Measurements from ENCODE around the gene PIF1.

Gene PIF1

DNA sequence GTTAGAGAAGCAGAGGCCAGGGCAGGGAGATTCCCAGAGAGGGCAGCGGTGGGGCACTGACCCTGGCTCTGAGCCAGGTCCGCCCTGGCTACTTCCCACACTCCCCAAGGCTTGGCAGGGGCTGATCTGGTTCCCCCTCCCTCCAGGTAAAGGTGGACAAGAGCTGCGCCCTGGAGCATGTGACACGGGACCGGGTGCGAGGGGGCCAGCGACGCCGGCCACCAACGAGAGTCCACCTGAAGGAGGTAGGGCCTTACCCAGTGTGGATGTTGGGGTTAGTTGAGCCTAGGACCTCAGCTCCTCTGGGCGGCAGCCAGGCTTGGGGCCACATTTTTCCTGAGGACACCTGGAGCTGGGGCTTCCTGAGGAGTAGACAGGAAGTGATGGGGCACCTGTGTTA lies 35.9 kb upstream of the PIF1 start:
- no peak for TF ChIP-seq YY1 (IDR thresholded peaks at IDR 0.05; ENCODE audit: low read depth)
- TF ChIP-seq, protein P1, sequence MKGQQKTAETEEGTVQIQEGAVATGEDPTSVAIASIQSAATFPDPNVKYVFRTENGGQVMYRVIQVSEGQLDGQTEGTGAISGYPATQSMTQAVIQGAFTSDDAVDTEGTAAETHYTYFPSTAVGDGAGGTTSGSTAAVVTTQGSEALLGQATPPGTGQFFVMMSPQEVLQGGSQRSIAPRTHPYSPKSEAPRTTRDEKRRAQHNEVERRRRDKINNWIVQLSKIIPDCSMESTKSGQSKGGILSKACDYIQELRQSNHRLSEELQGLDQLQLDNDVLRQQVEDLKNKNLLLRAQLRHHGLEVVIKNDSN (IDR thresholded peaks at IDR 0.05) = no peak
- TF ChIP-seq CEBPB (IDR thresholded peaks at IDR 0.05) = no peak
- no peak for TF ChIP-seq TEAD4 (IDR thresholded peaks at IDR 0.05)
- no peak for TF ChIP-seq FOXM1 (IDR thresholded peaks at IDR 0.05; ENCODE audit: borderline replicate concordance, low read depth)
- no peak for TF ChIP-seq REST (IDR thresholded peaks at IDR 0.05; ENCODE audit: low read depth)
- TF ChIP-seq, protein P2, sequence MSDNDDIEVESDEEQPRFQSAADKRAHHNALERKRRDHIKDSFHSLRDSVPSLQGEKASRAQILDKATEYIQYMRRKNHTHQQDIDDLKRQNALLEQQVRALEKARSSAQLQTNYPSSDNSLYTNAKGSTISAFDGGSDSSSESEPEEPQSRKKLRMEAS (IDR thresholded peaks at IDR 0.05) = no peak
- no peak for TF ChIP-seq RAD21 (IDR thresholded peaks at IDR 0.05; ENCODE audit: low read depth)
- TF ChIP-seq NFIC (IDR thresholded peaks at IDR 0.05) = no peak
- TF ChIP-seq TAF1 (IDR thresholded peaks at IDR 0.05; ENCODE audit: low read depth) = no peak
- no peak for TF ChIP-seq ZBTB7A (IDR thresholded peaks at IDR 0.05; ENCODE audit: low read depth)
- TF ChIP-seq EGR1 (IDR thresholded peaks at IDR 0.05) = no peak
- TF ChIP-seq CREB1 (IDR thresholded peaks at IDR 0.05; ENCODE audit: low read depth) = no peak
- no peak for TF ChIP-seq EP300 (IDR thresholded peaks at IDR 0.05; ENCODE audit: borderline replicate concordance)
- TF ChIP-seq TCF12 (IDR thresholded peaks at IDR 0.05; ENCODE audit: low read depth) = no peak

DNA sequence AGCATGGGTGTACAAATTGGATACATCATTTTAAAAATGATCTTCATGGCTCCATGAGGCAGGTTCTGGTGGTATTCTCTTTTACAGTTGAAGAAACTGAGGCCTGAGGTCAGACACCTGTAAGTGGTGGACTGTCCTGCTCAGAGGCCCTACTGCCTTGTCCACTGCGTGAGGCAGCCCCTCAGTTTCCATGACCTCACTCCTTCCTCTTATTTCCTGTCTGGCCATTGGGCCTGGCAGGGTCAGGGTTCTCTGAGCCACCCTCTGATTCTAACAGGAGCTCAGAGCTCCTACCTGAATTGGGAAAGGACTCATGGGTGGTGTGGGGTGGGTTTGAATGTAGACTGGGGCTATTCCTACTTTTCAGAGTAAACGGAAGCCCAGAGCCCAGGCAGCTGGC lies 33.8 kb upstream of the PIF1 start:
- no peak for TF ChIP-seq EGR1 (IDR thresholded peaks at IDR 0.05)
- TF ChIP-seq CEBPB (IDR thresholded peaks at IDR 0.05) = no peak
- TF ChIP-seq EP300 (IDR thresholded peaks at IDR 0.05; ENCODE audit: borderline replicate concordance) = no peak
- TF ChIP-seq, protein P2 (IDR thresholded peaks at IDR 0.05) = no peak
- TF ChIP-seq REST (IDR thresholded peaks at IDR 0.05; ENCODE audit: low read depth) = no peak

- TF ChIP-seq TCF12 (IDR thresholded peaks at IDR 0.05; ENCODE audit: low read depth) (no peak), CREB1 (IDR thresholded peaks at IDR 0.05; ENCODE audit: low read depth) (no peak), REST (IDR thresholded peaks at IDR 0.05; ENCODE audit: low read depth) (no peak), FOXM1 (IDR thresholded peaks at IDR 0.05; ENCODE audit: borderline replicate concordance, low read depth) (no peak), EP300 (IDR thresholded peaks at IDR 0.05; ENCODE audit: borderline replicate concordance) (no peak), RAD21 (IDR thresholded peaks at IDR 0.05; ENCODE audit: low read depth) (no peak), NFIC (IDR thresholded peaks at IDR 0.05) (no peak; the same call in 1 of the 2 replicates), EGR1 (IDR thresholded peaks at IDR 0.05) (no peak), TEAD4 (IDR thresholded peaks at IDR 0.05) (no peak), ZBTB7A (IDR thresholded peaks at IDR 0.05; ENCODE audit: low read depth) (no peak), YY1 (IDR thresholded peaks at IDR 0.05; ENCODE audit: low read depth) (no peak), TAF1 (IDR thresholded peaks at IDR 0.05; ENCODE audit: low read depth) (no peak), CEBPB (IDR thresholded peaks at IDR 0.05) (no peak)
- TF ChIP-seq, protein P1 (IDR thresholded peaks at IDR 0.05) = no peak
- TF ChIP-seq, protein P2 (IDR thresholded peaks at IDR 0.05) = no peak
Observed at GRCh38 chr15:64858021-64858575, 32.7 kb upstream of the PIF1 start.

DNA sequence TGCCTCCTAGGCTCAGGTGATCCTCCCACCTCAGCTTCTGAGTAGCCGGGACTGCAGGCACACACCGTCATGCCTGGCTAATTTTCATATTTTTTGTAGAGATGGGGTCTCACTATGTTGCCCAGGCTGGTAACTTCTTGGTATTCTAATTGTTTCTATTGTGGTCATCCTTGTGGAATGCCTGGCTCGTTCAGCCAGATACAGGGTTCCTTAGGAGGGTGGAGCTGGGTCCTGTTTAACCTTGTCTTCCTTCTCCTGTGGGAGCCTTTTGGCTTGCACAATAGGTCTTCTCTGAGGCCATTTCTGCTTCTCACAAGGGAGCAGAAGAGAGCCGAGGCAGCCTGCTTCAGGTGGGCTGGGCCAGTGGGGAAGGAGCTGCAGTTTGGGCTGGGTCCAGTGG lies 32.0 kb upstream of the PIF1 start:
- no peak for TF ChIP-seq EP300 (IDR thresholded peaks at IDR 0.05; ENCODE audit: borderline replicate concordance)
- no peak for TF ChIP-seq YY1 (IDR thresholded peaks at IDR 0.05; ENCODE audit: low read depth)
- no peak for TF ChIP-seq RAD21 (IDR thresholded peaks at IDR 0.05; ENCODE audit: low read depth)
- TF ChIP-seq TAF1 (IDR thresholded peaks at IDR 0.05; ENCODE audit: low read depth) = no peak
- TF ChIP-seq CEBPB (IDR thresholded peaks at IDR 0.05) = peak; percentile 53
- TF ChIP-seq TEAD4 (IDR thresholded peaks at IDR 0.05) = peak; percentile 65

Data from Ishikawa (cell line).